HG03103 (cell line): ENCODE data around the gene AIFM1.

Experiments used
- ATAC-seq: cut with Tn5 transposase; IDR thresholded peaks from one replicate; pipeline ENCODE4 v1.9.1; 2021; ENCODE audit warnings: low read depth; ENCODE audit not compliant: unreplicated experiment

AIFM1 gene

DNA sequence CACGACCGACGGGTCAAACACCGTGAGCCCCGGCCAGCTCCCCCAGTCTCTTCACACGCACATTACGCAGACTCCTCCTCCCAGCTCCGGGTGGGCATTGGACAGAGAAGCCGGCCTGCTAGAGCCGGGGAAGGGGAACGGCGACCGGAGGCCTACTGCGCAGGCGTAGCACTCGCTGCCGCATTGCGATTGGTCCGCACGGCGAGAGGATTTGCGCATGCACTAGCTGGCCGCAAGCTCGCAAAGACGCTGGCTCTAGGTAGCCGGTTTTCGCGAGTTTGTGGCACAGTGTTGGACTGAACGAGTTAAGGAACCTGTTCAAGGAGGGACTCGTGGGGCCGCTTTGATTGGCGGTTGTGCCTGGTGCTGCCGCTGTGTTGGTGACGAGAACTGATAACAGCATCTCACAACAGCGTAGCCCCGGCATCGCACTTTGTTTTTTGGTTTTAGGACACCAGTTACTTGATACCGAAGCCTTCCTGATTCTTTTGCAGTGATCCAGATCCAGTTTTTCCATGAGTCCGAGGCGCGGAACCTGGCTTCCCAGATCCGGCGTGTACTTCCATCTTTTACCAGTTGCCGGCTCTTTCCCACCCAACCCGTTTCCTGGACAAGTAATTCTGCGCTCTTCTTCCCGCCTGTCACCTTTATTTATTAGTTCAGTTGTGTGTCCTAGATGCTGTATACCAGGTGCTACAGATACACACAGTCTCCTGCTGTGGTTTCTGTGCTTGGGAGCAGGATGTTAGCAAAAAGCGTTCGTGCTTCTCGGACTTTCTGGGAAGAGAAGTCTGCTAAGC is at the start of gene AIFM1:
Gene AIFM1, minus strand, starts transcription at position 139 of the 800 bp plus-strand sequence. CDS start 185 bp downstream, outside the sequence.
- peak; percentile 86 for ATAC-seq

GRCh38 chrX:130213376-130213775 is 47.7 kb upstream of the AIFM1 start:
- ATAC-seq = no peak

- no peak for ATAC-seq
Measured at GRCh38 chrX:130212371-130212770, 46.7 kb upstream of the AIFM1 start.

- ATAC-seq = no peak
Measured at GRCh38 chrX:130211415-130212186, 46.0 kb upstream of the AIFM1 start.

GRCh38 chrX:130204647-130205046 is 39.0 kb upstream of the AIFM1 start:
- ATAC-seq = no peak

DNA sequence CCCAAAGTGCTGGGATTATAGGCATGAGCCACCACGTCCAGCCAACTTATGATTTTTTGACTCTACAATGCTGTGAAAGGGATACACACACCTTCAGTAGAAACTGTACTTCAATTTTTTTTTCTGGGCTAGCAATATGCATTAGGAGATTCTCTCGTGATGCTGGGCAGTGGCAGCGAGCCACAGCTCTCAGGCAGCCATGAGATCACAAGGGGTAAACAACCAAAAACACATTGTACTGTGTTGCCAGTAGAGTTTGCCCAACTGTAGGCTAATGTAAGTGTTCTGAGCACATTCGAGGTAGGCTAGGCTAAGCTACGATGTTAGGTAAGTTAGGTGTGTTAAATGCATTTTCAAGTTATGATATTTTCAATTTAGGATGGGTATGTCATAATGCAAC is 31.8 kb upstream of the AIFM1 start:
- no peak for ATAC-seq

DNA sequence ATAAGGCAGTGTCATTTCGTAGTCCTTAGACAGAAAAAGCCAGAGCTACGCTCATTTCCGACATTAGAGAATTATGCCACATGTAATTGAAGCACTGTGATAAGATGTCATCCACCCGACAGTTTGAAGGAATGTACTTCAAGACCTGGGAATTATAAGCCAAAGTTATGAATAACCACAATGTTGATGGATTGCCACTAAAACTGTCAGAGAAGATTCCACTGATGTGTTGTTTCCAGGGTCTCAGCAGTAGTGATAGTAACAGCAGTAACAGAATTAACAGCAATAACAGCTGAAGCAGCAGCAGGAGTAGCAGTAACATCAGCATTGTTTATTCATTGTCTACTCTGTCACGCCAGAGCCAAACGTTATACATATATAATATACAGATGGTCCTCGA is 30.8 kb upstream of the AIFM1 start:
- ATAC-seq = no peak

DNA sequence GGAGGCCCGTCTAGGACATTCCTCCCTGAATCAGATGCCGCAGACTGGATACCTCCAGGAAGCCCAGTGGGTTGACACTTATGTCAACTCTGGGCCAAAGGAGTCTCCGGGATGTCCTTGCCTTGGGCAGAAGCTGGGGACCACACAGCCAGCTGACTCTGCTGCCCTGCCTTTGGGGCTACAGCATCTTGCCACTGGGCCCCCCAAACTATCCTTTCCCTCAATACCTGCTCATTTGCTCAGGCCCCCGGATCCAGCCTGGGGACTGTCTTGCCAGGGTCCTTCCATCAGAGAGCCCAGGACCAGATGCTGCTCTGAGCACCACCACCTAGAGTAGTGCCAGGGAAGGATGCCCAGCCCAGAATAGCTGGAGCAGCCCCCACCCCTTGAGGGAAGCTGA is 25.2 kb upstream of the AIFM1 start:
- no peak for ATAC-seq

DNA sequence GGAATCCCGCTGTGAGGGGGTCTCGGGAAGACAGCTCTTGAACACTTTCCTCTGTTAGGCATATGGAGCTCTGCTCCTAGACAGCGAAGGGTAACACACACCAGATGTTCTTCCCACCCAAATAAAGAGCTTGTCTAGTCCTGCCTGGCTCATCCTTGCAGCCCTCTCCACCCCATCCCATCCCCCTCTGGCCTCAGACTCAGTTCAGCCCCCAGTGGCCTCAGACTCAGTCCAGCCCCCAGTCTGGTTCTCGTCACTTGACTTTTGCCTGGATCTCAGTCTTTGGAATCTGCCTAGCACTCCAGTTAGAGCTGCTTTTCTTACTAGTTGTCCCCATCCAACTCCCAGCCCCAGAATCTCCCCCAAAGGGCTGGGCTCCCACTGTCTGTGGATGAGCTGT is 21.0 kb upstream of the AIFM1 start:
- no peak for ATAC-seq

- no peak for ATAC-seq
Measured at GRCh38 chrX:130184857-130185256, 19.2 kb upstream of the AIFM1 start.

DNA sequence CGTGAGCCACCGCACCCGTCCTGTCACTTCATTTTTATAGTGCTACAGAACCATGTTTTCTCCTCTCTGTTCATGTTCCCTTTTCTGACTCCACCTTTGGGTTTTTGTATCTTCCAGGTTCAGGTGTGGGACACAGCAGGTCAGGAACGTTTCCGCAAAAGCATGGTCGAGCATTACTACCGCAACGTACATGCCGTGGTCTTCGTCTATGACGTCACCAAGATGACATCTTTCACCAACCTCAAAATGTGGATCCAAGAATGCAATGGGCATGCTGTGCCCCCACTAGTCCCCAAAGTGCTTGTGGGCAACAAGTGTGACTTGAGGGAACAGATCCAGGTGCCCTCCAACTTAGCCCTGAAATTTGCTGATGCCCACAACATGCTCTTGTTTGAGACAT is 18.5 kb upstream of the AIFM1 start:
- ATAC-seq = no peak

- ATAC-seq = no peak
Measured at GRCh38 chrX:130179579-130180215, 14.1 kb upstream of the AIFM1 start.

- ATAC-seq = no peak
Measured at GRCh38 chrX:130179170-130179569, 13.5 kb upstream of the AIFM1 start.

- no peak for ATAC-seq
Measured at GRCh38 chrX:130176942-130177341, 11.3 kb upstream of the AIFM1 start.

DNA sequence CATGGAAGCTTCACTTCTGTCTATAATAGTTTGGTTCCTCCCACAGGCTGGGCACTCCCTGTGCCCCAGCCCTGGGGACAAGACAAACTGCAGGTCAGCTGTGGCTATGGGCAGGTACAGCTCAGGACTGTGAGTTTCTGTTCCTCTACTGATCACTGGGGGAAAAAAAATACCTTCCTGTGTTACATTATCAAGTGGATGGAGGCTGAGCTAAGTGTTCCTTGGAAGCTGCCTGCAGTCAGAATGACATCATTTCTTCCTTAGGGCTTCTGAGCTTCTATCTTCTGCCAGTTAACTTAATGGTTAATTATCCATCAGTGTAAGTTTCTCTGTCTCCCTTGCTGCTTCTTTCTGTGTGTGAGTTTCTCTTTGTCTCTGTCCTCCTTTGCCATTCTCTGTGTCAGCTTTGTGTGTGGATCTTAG is 10.7 kb upstream of the AIFM1 start:
- peak; percentile 63 for ATAC-seq

DNA sequence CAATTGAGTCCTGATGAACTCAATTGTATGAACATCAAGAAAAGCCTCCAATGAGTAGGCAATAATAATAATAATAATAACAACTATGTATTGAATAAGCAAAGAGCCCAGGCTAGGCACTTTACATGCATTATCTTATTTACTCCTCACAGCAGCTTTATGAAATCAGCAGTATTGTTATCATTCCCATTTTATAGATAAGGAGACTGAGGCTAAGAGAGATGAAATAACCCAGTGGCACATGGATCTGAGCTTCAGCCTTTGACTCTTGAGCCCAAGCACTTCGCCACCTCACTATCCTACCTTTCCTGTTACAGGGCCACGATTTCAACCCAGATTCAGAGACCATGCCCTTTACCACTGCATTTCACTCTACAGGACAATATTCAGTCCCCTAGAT is 9.3 kb upstream of the AIFM1 start:
- no peak for ATAC-seq

GRCh38 chrX:130174045-130174704 is 8.5 kb upstream of the AIFM1 start:
- no peak for ATAC-seq

GRCh38 chrX:130173190-130173895 is 7.7 kb upstream of the AIFM1 start:
- ATAC-seq = no peak

DNA sequence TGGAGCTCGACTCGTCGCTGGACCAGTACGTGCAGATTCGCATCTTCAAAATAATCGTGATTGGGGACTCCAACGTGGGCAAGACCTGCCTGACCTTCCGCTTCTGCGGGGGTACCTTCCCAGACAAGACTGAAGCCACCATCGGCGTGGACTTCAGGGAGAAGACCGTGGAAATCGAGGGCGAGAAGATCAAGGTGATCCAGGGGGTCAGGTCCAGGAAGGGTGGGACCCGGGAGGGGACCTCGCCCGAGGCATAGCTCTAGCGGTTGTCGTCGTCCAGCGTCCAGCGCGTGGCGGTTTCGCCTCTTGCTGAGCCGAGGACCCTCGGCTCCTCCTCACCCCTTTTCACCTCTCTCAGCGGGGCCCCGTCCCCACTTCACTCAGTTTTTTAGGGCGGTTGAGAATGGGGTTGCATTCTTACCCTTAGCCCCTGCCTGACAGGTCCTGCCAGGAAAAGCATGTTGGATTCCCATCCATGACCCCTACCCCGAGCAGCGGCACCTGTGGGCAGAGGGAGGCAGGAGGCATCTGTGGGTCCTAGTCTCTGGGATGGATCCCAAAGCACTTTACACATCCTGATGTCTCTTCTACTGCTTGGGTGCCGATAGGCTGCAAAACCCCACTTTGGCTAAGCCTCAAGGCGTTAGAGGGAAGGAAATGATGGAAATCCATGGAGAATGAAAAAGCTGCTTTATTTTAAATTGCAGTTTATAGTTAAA is 6.6 kb upstream of the AIFM1 start:
- ATAC-seq = no peak
